Measurements from ENCODE around the gene MTCL1.
A peak's percentile ranks its signal among the peaks of the same experiment; 100 is the strongest.

MTCL1 gene

DNA sequence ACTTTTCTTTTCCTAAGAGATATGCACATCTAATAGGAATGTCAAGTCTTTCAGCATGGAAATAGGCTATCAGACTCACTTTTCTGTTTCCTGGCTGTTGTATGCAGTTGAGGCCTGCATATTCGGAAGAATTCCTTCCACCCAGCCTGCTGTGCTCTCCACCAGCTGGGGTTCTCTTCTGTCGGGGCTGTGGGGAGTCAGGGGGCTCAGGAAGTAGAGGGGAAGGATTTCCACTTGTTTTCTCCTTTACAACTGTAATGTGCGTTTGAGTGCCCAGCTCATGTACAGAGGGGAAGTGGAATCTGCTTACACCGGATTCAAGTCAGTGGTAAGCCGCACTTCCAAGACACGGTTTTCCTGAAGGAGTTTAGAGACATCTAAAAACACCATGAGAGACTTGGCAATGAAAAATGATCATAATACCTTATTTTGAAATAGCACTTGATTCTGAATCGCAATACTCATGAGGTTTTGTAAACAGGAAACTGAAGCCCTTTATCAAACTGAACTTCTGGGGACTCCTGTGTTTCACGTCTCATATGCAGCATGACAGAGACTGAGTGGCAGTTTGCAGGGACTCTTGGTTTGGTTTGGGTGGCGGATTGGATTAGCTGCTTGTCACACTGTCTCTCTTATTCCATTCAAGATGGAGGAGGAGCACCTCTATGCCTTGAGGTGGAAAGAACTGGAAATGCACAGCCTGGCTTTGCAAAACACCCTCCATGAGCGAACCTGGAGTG lies 90.4 kb downstream of the MTCL1 start:
- DNase-seq: no peak

DNA sequence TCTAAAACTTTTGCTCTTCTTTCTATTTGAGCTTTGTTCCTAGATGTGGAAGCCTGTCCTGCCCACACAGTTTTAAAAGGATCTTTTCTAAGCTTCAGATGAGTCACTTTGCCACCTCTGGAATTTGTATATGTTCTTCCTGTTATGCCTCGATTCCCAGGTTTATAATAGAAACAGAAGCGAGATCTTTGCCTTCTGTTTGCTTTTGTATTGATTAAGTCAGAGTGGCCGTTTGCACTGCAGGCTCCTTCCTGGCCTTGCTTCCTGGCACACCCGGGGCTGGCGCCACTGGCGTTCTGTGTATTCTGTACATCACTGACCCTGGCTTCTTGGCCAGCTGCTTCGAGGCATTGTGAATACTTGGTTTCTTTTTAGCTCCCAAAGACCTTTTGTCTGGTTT lies 91.8 kb downstream of the MTCL1 start:
- no peak for DNase-seq

DNA sequence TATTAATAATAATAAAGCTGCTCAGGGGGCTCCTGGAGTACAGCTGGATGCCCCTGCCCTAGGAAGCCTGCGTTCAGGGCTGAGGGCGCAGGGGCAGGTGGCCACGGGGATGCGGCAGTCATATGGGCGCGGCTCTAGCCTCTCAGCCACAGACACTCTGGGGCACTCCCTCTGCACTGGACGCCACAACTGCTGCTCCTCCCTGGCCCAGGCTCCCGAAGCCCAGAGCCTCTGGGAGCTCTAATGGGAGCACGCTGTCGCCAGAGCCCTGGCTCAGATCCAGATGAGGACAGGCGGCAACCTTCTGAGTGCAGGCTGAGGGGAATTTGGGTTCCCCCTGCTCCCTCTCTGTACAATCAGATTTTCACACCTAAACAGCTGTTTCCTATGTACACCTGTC lies 93.6 kb downstream of the MTCL1 start:
- DNase-seq: no peak

DNA sequence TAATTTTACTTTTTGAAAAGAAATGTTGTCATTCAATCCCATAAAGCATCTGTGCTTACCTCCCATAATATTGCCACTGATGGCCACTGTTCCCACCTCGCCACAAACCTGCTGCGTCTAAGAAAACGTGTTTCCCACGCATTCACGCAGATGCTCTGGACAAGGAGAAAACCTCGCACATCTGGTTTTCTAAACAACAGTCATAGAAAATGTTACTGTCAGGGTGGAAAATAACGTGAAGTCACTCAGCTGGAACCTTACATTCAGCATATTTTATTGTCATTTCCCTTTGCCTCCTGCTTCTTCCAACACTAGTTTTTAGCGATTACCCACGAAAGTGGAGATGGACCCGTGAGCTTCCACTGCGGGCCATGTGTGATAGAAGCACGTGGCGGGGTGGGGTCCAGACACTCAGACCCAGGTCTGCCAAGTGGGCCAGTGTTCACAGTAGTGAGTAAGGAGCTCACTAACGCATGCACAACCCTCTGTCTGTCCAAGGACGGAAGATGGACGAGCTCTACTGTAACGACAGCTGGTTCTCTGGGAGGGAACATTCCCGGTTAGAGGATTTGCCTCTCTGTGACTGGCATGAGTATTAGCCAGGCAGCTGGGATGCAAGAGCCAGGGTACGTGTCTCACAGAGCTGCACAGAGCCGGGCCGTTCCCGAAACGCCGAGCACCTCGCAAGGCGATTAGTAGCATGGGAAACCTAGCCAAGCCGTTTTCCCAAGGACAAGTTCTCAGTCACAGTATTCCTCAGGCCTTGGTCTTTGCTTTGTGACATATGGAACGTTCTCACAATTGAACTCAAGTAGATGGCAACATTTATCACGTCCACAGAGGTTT lies 94.5 kb downstream of the MTCL1 start:
- DNase-seq: no peak

- peak; percentile 69 for DNase-seq
These were observed 95.1 kb downstream of the MTCL1 start for GRCh38 chr18:8800445-8800844.

- no peak for DNase-seq
These were observed 95.5 kb downstream of the MTCL1 start for GRCh38 chr18:8800876-8801262.

- no peak for DNase-seq
These were observed 96.0 kb downstream of the MTCL1 start for GRCh38 chr18:8801263-8801901.

DNA sequence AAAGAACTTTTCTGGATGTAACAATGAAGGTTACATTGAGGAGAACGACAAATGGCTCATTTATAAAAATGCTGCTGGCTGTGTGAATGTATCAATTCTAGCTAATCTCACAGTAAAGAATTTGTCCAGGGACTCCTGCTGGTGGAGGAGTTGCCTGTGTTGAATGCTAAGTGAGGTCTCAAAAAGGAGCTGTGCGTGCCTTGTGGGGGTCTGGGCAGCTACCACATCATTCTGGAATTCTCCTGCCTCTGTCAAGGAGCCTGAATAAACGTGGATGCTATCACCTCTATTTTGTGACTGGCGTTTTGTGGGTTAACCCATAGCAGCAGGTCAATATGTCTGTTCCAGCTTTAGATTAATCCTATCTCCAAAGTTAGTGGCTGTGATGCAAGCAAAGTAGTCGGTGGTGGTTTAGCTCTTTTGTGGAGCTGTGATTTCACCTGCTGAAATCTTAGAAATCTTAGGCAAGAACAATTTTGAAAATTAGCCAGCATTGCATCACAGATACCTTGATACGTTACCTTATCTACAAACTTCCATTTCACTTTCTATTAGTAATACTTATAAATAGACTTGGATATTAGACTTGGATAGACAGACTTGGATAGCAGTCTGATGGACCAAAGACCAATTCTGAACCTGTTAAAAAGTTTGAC lies 96.8 kb downstream of the MTCL1 start:
- no peak for DNase-seq

- DNase-seq: no peak
These were observed 97.9 kb downstream of the MTCL1 start for GRCh38 chr18:8803063-8803795.

DNA sequence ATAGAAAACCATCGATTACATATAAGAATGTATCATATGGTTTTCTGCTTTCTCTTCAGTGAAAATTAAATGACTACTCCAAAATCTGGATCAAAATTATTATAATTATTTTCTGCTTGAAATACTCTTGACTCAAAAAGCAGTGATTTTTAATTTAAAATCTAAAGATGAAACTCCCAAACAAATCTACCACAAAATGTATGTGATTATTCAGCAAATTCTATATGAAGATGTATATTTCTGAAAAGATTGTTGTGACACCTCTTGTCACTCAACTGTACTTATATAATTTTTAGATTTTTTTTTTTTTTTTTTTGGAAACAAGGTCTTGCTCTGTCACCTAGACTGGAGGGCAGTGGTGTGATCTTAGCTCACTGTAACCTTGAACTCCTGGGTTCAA lies 98.6 kb downstream of the MTCL1 start:
- DNase-seq: no peak

GRCh38 chr18:8805552-8805951 lies 100.2 kb downstream of the MTCL1 start:
- DNase-seq: no peak

GRCh38 chr18:8806100-8806797 lies 100.9 kb downstream of the MTCL1 start:
- DNase-seq: no peak

DNA sequence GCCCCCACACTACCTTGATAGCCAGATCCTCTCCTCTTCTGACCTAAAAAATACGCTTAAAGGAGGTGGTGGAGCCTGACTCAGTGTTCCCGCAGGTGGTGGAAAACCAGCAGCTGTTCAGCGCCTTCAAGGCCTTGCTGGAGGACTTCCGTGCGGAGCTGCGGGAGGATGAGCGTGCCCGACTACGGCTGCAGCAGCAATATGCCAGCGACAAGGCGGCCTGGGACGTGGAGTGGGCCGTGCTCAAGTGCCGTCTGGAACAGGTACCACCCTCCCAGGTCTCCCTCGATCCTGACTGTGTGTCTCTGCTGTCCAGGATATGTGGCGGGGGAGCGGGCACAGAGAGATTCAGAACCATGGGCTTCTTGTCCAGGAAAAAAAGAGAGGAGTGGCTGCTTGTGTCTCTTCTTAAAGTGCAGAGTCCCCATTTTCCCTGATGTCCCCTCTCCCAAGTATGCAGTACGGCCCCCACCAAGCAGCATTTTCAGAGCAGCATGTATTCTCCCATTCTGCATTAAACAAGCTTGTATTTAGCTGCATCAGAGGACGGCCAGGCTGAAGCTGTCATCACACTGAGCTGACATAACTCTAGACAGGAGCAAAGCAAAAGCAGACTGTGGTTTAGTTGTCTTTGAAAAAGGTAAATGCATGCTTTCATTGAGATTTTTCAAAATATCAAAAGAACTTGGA lies 101.6 kb downstream of the MTCL1 start:
- no peak for DNase-seq

- no peak for DNase-seq
These were observed 102.1 kb downstream of the MTCL1 start for GRCh38 chr18:8807488-8807805.

DNA sequence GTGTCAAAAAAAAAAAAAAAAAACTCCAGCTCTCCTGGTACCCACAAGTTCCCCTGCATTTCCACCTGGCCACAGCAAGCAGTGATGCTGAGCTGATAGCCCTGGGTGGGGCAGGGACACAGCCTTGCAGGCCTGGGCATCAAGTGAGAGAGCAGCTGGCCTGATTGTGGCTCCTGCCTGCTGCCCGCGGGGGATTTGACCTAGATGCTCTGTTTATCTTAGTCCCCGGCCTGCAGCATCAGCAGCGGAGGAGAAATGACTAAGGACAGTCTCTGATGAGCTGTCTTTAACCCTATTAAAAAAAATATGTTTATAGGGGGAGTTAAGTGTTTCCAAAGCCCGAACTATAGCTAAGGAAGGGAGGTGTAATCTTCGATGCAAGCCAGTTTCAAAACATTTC lies 102.6 kb downstream of the MTCL1 start:
- no peak for DNase-seq

GRCh38 chr18:8809514-8809913 lies 104.2 kb downstream of the MTCL1 start:
- DNase-seq: no peak

DNA sequence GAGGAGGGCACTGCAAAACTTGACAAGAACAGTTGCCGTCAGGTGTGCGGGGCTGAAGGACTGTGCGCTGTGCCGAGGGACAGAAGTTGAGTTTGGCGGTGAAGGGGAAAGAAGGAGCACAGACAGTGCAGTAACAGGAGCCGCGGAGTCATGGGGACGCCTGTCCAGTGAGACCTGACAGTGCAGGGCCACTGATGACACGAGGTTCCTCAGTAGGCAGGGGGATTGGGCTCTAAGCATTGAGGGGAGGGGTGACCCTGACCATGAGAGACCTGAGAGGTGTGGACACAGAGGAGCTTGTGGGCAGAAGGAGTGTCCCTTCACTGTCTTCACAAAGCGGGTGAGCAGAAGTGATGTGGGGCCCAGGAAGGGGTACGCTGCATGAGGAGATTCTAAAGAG lies 104.8 kb downstream of the MTCL1 start:
- DNase-seq: no peak

DNA sequence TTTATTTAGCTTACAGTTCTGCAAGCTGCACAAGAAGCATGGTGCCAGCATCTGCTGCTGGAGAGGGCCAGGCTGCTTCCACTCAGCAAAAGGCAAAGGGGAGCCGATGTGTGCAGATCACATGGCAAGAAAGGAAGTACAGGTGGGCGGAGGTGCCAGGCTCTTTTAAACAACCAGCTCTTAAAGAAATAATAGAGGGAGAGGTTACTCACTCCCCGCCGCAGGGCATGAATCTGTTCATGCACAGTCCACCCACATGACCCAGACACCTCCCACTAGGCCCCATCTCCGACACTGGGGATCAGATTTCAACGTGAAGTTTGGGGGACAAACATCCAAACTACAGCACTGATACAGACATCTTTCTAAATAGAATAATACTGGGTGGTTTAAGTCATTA lies 105.8 kb downstream of the MTCL1 start:
- no peak for DNase-seq

DNA sequence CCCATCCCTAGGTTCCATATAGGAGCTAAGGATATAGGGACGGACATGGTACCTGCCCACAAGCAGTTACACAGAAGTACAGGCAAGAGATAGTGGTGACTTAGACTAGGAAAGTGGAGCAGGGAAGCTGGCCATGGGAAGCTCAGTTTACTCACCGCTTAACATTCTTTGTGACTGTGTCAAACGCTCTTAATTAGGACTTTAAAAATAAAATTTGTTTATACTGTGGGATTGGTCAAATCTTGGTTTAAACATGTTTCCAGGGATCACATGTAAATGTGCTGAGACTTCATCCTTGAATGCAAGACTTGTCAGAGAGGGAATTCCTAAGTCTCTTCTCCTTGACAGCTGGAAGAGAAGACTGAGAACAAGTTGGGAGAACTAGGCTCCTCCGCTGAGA lies 107.3 kb downstream of the MTCL1 start:
- no peak for DNase-seq

- DNase-seq: no peak
These were observed 108.3 kb downstream of the MTCL1 start for GRCh38 chr18:8813611-8814010.

- DNase-seq: no peak
These were observed 108.8 kb downstream of the MTCL1 start for GRCh38 chr18:8814206-8814605.

GRCh38 chr18:8816220-8816619 lies 110.9 kb downstream of the MTCL1 start:
- DNase-seq: no peak

Data from 8988T (cell line).